HL-60 (cell line): ENCODE data around the gene MS4A6A.

Experiments
- POLR2AphosphoS5 ChIP-seq: IDR thresholded peaks from 2 replicates; pipeline ENCODE4 v1.6.1; 2012; ENCODE audit warnings: low read depth
- TF ChIP-seq, protein P1 (sequence below): IDR thresholded peaks from one replicate; pipeline ENCODE4 v1.5.1; 2011; ENCODE audit warnings: low read length, control low read depth, inconsistent platforms; ENCODE audit not compliant: insufficient read depth
- TF ChIP-seq, protein P2 (sequence below): IDR thresholded peaks from 2 replicates; pipeline ENCODE4 v1.6.1; 2012; ENCODE audit warnings: low read depth; ENCODE audit not compliant: insufficient replicate concordance

DNA sequence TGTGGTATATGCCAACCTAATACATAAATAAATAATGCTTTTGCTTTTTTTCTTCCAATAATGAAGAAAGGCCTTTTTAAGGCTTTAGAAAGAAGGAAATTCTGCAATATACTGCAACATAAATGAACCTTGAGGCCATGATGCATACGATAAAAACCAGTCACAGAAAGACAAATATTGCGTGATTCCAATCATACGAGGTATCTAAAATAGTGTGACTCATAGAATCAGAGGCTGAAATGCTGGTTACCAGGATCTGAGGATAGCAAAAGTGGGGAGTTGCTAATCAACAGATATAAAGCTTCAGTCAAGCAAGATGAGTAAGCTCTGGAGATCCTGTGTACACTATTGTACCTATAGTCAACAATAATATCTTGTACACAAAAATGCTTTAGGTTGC lies 24.2 kb downstream of the MS4A6A start:
- no peak for TF ChIP-seq POLR2AphosphoS5
- TF ChIP-seq, protein P1, sequence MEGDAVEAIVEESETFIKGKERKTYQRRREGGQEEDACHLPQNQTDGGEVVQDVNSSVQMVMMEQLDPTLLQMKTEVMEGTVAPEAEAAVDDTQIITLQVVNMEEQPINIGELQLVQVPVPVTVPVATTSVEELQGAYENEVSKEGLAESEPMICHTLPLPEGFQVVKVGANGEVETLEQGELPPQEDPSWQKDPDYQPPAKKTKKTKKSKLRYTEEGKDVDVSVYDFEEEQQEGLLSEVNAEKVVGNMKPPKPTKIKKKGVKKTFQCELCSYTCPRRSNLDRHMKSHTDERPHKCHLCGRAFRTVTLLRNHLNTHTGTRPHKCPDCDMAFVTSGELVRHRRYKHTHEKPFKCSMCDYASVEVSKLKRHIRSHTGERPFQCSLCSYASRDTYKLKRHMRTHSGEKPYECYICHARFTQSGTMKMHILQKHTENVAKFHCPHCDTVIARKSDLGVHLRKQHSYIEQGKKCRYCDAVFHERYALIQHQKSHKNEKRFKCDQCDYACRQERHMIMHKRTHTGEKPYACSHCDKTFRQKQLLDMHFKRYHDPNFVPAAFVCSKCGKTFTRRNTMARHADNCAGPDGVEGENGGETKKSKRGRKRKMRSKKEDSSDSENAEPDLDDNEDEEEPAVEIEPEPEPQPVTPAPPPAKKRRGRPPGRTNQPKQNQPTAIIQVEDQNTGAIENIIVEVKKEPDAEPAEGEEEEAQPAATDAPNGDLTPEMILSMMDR, result no peak
- TF ChIP-seq, protein P2, sequence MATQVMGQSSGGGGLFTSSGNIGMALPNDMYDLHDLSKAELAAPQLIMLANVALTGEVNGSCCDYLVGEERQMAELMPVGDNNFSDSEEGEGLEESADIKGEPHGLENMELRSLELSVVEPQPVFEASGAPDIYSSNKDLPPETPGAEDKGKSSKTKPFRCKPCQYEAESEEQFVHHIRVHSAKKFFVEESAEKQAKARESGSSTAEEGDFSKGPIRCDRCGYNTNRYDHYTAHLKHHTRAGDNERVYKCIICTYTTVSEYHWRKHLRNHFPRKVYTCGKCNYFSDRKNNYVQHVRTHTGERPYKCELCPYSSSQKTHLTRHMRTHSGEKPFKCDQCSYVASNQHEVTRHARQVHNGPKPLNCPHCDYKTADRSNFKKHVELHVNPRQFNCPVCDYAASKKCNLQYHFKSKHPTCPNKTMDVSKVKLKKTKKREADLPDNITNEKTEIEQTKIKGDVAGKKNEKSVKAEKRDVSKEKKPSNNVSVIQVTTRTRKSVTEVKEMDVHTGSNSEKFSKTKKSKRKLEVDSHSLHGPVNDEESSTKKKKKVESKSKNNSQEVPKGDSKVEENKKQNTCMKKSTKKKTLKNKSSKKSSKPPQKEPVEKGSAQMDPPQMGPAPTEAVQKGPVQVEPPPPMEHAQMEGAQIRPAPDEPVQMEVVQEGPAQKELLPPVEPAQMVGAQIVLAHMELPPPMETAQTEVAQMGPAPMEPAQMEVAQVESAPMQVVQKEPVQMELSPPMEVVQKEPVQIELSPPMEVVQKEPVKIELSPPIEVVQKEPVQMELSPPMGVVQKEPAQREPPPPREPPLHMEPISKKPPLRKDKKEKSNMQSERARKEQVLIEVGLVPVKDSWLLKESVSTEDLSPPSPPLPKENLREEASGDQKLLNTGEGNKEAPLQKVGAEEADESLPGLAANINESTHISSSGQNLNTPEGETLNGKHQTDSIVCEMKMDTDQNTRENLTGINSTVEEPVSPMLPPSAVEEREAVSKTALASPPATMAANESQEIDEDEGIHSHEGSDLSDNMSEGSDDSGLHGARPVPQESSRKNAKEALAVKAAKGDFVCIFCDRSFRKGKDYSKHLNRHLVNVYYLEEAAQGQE, result no peak
